NCI-H187 treated with DMSO at 0.1 percent for 48 hours (cell line): ENCODE data around the gene SLC25A17.
"Not testable (repeated sequence)": the region's sequence is repeated elsewhere in the genome, so short reads cannot be mapped to it uniquely, and the experiment has no call there.

Experiments
- DNase-seq: peaks from one replicate; lab custom pipeline; 2025; lab: John Stamatoyannopoulos, UW

Gene SLC25A17

GRCh38 chr22:40819599-40820140 is 524 bp upstream of the SLC25A17 start:
- no peak for DNase-seq

GRCh38 chr22:40818192-40818746 is 877 bp downstream of the SLC25A17 start:
- no peak for DNase-seq

GRCh38 chr22:40817737-40818136 is 1.4 kb downstream of the SLC25A17 start:
- no peak for DNase-seq

GRCh38 chr22:40813912-40814315 is 5.2 kb downstream of the SLC25A17 start:
- DNase-seq = no peak

GRCh38 chr22:40808018-40808841 is 10.9 kb downstream of the SLC25A17 start:
- no peak for DNase-seq

GRCh38 chr22:40806711-40807110 is 12.4 kb downstream of the SLC25A17 start:
- DNase-seq = no peak

GRCh38 chr22:40805699-40806203 is 13.4 kb downstream of the SLC25A17 start:
- DNase-seq = no peak

GRCh38 chr22:40805239-40805638 is 13.9 kb downstream of the SLC25A17 start:
- no peak for DNase-seq

- no peak for DNase-seq
These were observed 15.8 kb downstream of the SLC25A17 start for GRCh38 chr22:40803321-40803720.

- no peak for DNase-seq
These were observed 20.1 kb downstream of the SLC25A17 start for GRCh38 chr22:40799008-40799407.

GRCh38 chr22:40797427-40797826 is 21.7 kb downstream of the SLC25A17 start:
- no peak for DNase-seq

- DNase-seq = no peak
These were observed 26.7 kb downstream of the SLC25A17 start for GRCh38 chr22:40792451-40792850.

GRCh38 chr22:40791241-40791640 is 27.9 kb downstream of the SLC25A17 start:
- no peak for DNase-seq

GRCh38 chr22:40789131-40789530 is 30.0 kb downstream of the SLC25A17 start:
- DNase-seq = no peak

GRCh38 chr22:40782521-40782920 is 36.6 kb downstream of the SLC25A17 start:
- no peak for DNase-seq

- DNase-seq = not testable (repeated sequence)
These were observed 37.4 kb downstream of the SLC25A17 start for GRCh38 chr22:40781749-40782148.

GRCh38 chr22:40769761-40770160 is 49.4 kb downstream of the SLC25A17 start:
- no peak for DNase-seq

- DNase-seq = no peak
These were observed 50.9 kb downstream of the SLC25A17 start for GRCh38 chr22:40768206-40768605.

- no peak for DNase-seq
These were observed 52.2 kb downstream of the SLC25A17 start for GRCh38 chr22:40766956-40767355.

- no peak for DNase-seq
These were observed 54.2 kb downstream of the SLC25A17 start for GRCh38 chr22:40764763-40765441.

- no peak for DNase-seq
These were observed 59.8 kb downstream of the SLC25A17 start for GRCh38 chr22:40759294-40759840.

GRCh38 chr22:40758851-40759250 is 60.3 kb downstream of the SLC25A17 start:
- DNase-seq = not testable (repeated sequence)
